Glomerular endothelial cell (primary cell): Measurements from ENCODE around the gene PAX1. TPM values are rescaled to one million over a fixed set of nuclear protein-coding genes. Genes with fewer than 3 reads are reported as not detected.

Experiments
- DNase-seq: peaks from one replicate; pipeline ENCODE4 v3.0.0-alpha.2; 2011; ENCODE audit warnings: low read depth, low spot score; ENCODE audit errors: extremely low read depth
- total RNA-seq: library from RNA; depleted of rRNA; stranded (reverse); fragments of >200 nt; gene quantifications from 2 replicates; pipeline ENCODE4 v1.2.3, GENCODE V29; 2015

The PAX1 gene
- not detected in 2 replicates for total RNA-seq

- no peak for DNase-seq
Measured at GRCh38 chr20:21705575-21706260, at the start of gene PAX1. Gene PAX1 (plus strand): TSS chr20:21705664. CDS start chr20:21705713, 49 bp downstream.

DNA sequence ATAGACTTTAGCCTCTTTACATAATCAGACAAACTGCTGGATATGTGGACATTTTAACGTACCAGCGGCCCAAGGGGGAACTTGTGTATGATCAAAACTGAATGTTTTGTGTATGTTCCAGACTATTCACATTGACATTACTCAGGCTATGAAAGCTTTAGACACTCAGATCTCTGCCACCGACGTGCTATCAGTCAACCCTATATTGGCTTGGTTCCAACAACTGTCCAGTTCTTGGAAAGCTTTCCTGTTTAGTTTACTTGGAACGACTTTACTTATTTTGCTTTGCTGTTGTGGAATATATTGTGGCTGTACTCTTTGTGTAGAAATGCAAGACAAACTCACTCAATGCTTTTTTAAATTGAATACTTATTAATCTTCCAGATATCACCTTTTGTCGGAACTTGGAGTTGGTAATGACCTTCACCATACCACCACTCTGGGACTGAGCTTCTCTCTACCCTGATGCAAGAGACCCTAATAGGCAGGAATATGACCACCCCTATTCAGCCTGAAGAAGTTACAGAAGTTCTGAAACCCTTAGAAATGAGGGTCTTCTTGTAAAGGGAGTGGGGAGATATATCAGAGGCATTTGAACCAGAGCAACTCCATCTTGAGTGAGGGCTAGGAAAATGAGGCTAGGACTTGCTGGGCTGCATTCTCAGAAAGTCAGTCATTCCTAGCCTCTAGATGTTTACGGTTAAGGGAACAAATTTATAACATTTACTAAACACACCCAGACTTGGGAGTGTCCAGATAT, 49.0 kb upstream of the PAX1 start:
- DNase-seq, result no peak

- DNase-seq, result no peak
Measured at GRCh38 chr20:21661488-21662055, 43.9 kb upstream of the PAX1 start.

- DNase-seq, result no peak
Measured at GRCh38 chr20:21663465-21663864, 42.0 kb upstream of the PAX1 start.

DNA sequence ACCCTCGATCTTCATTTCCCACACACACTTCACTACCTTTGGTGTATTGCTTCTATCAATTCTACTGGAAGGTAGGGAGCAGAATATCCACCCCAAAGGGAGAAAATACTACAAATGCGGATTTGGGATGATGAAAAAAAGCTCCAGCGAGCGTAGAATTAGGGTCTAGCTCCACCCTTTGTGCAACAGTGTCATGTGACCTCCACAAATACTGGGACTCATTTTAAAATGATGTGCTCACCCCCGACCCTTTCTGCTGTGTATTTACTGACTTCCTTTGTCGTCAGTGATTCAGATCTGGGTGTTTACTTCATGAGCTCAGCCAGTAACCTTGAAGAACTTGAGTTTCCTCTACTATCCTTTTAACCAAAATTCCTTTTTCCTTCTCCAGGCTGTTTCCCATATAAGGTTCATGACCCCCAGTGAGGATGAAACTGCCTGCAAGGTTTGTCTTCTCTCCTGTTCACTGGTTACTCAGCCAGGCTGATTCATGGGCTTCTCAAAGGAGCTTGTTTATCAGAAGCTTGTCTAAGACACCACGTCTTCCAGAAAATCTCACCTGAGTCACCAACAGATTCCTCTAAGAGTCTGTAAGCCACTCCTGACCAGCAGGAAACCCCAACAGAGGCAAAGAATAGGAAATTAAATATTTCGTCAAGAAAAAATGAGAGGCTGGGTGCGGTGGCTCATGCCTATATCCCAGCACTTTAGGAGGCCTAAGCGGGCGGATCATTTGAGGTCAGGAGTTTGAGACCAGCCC, 39.6 kb upstream of the PAX1 start:
- DNase-seq, result no peak

- no peak for DNase-seq
Measured at GRCh38 chr20:21670126-21670525, 35.3 kb upstream of the PAX1 start.

DNA sequence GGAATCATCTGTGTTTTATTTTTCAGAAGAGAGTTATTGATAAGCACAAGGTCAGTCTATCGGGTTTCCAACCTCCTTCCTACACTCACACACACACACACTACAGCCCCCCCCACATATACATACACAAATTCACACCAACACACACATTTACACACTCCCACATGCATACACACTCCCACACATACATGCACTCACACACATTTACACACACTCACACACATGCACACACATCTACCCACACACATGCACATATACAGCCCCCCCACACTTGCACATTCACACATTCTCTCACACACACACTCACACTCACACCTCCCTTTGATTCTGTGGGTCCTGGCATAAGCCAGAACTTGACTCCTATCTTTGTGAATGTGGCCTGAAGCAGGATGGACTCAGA, 34.5 kb upstream of the PAX1 start:
- no peak for DNase-seq

GRCh38 chr20:21677261-21677660, 28.2 kb upstream of the PAX1 start:
- no peak for DNase-seq

- no peak for DNase-seq
Measured at GRCh38 chr20:21677781-21678180, 27.7 kb upstream of the PAX1 start.

DNA sequence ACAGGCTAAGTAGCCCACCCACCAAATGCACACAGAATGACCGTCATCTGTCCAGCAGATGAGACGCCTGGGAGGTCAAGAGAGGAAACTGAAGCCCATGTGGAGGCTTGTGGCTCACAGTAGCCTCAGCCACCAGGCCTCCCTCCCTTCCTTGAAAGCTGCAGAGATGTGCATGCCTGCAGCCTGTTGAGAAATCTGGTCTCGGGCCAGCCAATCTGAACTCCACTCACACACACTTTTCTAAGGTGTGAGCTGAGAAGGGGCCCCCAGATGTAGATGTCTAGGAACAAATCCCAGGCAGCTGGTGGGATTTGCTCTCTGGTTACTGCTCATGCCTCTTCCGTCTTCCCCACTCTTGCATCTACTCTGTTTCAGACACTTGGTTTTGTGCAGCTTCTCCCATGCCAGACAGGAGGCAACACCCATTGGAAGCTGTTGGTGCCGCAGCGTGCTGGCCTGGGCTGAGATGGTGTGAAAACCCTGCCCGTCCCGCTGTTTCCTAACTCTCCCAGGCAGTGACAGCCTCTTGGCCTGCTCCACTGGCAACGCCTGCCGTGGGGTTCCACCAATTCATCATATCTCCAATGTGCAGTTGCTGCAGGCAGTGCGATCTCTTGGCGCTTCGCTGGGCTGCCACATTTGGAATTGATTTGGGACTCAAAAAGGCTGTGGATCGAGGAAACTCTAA, 24.1 kb upstream of the PAX1 start:
- no peak for DNase-seq

GRCh38 chr20:21681922-21682318, 23.5 kb upstream of the PAX1 start:
- DNase-seq, result no peak

DNA sequence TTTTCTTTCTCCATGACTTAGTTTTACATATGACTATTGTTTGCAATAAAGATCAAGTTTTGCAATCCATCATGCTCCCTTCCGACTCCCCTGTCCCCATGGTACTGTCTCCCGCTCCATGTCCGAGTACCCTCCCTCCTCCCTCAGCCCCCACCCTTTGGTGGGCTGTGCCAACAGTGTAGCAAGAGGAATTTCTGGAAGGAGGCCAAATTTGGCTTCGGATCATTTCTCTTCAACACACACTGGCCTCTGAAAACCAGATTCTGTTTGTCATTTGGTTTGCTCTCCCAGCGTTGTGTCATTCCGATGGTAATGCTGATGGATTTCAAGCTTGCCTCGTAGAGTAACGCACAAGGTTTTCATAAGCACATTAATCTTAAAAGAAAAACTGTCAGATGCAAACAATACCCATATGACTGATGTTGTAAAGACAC, 22.9 kb upstream of the PAX1 start:
- DNase-seq, result no peak

DNA sequence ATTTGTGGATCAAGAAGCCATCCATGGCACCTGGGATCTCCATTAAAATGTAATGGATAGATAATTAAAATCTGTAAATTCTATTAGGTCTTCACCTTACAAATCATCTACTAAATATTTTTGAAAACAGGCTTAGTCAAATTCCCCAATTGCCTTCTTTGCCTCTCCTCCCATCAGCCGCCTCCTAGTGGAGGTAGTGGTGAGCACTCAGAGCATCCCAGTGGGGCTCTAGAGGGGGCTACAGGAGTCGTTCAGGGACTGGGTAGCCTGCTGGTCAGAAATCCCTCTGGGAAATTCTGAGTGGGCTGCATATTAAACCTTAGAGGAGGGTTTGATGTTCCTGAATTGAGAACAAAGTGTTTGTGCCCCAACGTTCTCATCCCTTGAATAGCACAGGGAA, 20.8 kb upstream of the PAX1 start:
- no peak for DNase-seq

DNA sequence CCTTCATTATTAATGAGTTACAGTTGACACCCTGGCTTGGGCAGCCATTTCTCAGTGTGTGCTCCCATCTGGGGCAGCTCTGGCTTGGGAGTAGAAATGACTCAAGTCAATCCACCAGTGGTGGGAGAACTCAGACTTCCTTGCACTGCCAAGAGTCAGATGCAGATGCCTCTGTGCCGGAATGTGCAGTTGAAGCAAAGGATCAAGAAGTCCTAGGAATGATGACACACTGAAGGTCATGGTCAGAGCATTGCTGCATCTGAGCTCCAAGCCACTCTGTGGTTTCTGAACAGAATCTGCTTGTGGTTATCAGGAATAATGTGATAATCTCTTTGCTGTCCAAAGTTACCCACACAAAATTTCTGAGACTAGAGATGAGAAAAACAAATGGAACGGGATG, 19.5 kb upstream of the PAX1 start:
- DNase-seq, result no peak

DNA sequence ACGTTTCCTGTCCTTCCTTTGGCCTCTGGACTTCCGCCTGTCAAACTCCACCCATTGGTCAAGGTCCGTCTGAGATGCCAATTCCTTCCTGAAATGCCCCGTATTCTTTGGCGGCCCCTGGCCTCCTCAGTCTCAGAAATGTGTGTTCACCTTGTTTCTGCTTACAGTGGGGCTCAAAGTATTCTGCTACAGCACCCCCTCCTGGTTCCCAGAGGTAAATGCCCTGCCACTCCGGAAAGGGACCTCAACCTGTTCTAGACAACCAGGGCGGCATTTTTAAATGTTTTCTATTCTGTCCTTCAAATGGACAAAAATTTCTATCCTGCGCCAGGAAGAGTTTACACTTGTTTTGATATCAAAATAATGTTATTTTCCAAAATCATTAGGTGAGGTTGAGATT, 12.1 kb upstream of the PAX1 start:
- DNase-seq, result no peak

DNA sequence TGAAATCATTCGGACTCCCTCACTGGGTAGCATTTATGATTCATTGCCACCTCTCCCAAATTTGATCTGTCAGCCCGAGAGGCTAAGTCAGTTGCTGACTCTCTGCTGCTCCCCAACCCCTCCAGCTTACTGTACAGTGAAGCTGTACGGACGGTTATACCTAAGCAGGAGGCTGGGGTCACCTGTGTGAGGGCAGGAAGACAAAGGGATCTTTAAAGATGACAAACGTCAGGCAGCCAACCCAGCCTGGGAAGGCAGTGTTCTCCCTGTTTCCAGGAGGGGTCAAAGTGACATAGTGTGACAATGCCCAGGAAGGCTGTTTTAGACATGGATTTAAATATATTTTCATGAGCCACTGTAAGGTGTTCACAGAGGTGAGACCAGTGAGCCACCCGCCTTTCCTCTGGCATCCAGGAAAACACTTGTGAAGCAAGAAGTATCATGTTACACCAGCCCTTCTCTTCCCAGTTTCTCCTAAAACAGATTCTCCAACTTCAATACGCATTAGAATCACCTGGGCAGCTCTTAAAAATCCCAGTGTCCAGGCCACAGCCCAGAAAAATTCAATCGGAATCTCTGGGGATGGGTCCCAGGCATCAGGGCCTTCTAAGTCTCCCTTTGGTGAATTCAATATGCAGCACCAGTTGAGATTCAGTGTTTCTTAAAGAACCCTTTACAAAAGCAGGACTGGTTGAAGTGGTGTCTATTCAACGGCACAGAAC, 6.8 kb upstream of the PAX1 start:
- no peak for DNase-seq

GRCh38 chr20:21699216-21699508, 6.3 kb upstream of the PAX1 start:
- no peak for DNase-seq

DNA sequence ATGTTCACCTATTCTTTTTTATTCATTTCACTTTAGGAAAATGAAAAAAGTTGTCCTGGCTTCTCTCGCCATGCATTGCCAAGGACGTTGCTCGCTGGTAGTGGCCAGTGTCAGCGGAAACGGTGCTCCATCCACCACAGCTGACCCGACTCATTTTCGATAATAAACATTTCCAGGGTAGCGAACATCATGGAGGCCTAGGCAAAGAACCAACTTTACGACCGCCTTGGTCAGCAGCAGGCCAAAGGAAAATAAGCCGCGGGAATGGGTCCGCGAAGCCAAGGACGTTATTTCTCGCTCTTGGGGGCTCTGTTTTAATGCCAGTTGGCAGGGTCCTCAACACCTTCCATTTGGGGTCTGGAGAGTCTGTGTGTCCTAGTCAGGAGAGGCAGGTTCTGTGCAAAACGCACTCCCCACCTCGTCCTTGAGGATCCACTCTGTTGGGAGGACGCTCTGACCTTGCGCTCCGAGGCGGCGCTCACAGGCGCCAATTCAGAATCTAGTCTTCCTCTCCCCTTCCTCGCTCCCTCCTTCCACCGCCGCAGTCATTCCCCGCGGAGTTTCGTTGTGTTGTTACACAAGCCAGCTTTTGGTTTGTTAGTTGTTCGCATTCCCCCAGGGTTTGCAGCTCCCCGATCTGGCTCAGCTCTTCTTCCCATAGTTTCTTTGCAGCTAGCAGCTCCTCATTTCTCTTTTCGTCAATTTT, 4.1 kb upstream of the PAX1 start:
- DNase-seq, result no peak

- no peak for DNase-seq
Measured at GRCh38 chr20:21702016-21702415, 3.4 kb upstream of the PAX1 start.
